SU-DHL-6 (cell line): ENCODE data around the gene RNF14.

Experiments
- CTCF ChIP-seq: fragments of 200-600 bp; sonication (generic); IDR thresholded peaks from one replicate; pipeline ENCODE4 v1.5.1; 2017; ENCODE audit warnings: antibody characterized with exemption, mild to moderate bottlenecking, low read length, moderate library complexity; ENCODE audit not compliant: insufficient read depth, poor library complexity, severe bottlenecking
- EZH2phosphoT487 ChIP-seq: fragments of 200-600 bp; sonication (generic), shearing (Covaris generic); conservative IDR thresholded peaks from 2 replicates; pipeline ENCODE4 v1.6.1; 2018; ENCODE audit warnings: mild to moderate bottlenecking, antibody characterized with exemption, low read length, moderate library complexity, mixed read lengths

GRCh38 chr5:141992349-141992963, 23.6 kb downstream of the RNF14 start:
- peak; percentile 79 for TF ChIP-seq CTCF
- no peak for TF ChIP-seq EZH2phosphoT487
